GM13976 (cell line): ENCODE data around the gene KLHL25.
A peak's percentile ranks its signal among the peaks of the same experiment; 100 is the strongest.

Experiments used
- DNase-seq: peaks from one replicate; pipeline ENCODE4 v3.0.0; 2012; ENCODE audit warnings: low spot score
- CTCF ChIP-seq: IDR thresholded peaks from 2 replicates; pipeline ENCODE4 v1.5.1; 2012; ENCODE audit warnings: borderline replicate concordance, mild to moderate bottlenecking; ENCODE audit not compliant: insufficient read depth; ENCODE audit errors: extremely low read depth, missing control alignments, control extremely low read depth
- in situ Hi-C: fragments of 300-500 bp; cut with MboI; formaldehyde crosslinking; loops from one replicate; pipeline ENCODE4 v1.12.0; 2022; ENCODE audit warnings: low sequenced_read_pairs, mixed read lengths, inconsistent platforms; ENCODE audit not compliant: unreplicated experiment

The KLHL25 gene

DNA sequence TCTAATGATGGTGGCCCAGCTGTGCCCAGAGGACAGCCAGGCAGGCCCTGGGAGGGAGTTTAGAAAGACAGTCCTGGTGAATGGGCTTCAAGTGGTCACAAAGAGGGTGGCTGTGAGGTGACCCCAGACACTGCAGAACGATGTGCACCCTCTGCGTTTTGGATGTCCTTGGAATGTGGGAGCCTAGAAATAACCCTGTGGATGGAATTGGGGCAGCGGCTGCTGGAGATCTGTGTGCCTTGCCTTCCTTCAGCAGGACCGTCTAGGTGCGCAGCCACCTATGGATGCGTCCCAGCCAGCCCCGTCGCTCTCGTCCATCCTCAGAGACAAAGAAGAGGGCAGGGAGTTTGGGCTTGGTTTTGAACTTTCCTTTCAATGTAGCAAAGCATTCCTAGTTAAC, 46.5 kb downstream of the KLHL25 start:
- no peak for TF ChIP-seq CTCF
- in situ Hi-C loops: no loop called here
- no peak for DNase-seq

- TF ChIP-seq CTCF: no peak
- in situ Hi-C loops: no loop called here
- no peak for DNase-seq
Observed at GRCh38 chr15:85746641-85747040, 48.1 kb downstream of the KLHL25 start.

- no peak for DNase-seq
- no peak for TF ChIP-seq CTCF
- in situ Hi-C loops: no loop called here
Observed at GRCh38 chr15:85745525-85746150, 49.1 kb downstream of the KLHL25 start.

DNA sequence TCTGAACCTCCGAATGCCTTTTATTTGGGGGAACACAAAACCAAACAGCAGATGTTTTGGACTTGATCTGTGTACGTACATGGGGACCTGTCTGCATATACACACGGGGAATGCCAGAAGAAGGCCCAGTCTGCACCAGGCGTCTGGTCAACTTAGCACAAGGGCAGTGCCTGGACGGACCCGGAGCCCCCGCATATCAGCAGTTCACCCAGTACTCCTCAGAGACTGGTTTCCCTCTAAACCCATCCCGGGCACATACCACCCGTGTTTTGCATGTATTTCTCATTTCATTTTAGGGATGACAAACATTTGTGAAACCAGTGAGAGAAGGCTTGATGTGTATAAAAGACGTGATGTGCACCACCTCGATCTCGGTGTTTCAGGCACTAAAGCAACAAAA, 49.7 kb downstream of the KLHL25 start:
- in situ Hi-C loops: no loop called here
- no peak for TF ChIP-seq CTCF

GRCh38 chr15:85744579-85744978, 50.1 kb downstream of the KLHL25 start:
- in situ Hi-C loops: no loop called here
- no peak for DNase-seq
- TF ChIP-seq CTCF: no peak

More for the DNA sequence above, 49.7 kb downstream of the KLHL25 start:
- peak; percentile 23 for DNase-seq

DNA sequence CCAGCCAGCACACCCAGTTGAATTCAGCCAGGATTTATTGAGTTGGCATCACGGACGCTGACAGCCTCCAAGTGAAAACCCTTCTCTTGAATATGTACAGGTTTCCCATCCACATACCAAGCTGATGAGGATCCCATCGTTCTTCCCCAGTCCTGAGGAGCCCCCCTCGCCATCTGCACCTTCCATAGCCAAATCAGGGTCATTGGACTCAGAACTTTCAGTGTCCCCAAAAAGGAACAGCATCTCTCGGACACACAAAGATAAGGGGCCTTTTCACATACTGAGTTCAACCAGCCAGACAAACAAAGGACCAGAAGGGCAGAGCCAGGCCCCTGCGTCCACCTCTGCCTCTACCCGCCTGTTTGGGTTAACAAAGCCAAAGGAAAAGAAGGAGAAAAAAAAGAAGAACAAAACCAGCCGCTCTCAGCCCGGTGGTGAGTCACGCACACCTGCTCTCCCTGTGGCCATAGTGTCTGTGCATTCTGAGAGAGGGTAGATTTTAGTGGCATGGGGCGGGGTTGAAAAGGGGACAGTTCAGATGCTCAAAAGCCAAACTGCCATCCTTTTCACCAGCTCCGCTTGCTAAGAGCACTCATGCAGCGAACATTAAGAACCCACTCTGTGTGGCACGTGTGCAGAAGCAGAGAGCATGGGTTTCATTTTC, 51.2 kb downstream of the KLHL25 start:
- TF ChIP-seq CTCF: no peak
- no peak for DNase-seq
- in situ Hi-C loops: no loop called here
